Activated CD4-positive, CD25-positive, alpha-beta regulatory T cell treated with anti-CD3 and anti-CD28 coated beads, Interleukin-2, amount 50 U/mL, for 16 hours (primary cell): ENCODE results near the gene PLPP3.

Source experiments
- DNase-seq: peaks from one replicate; pipeline ENCODE4 v3.0.0-alpha.2; 2020; ENCODE audit warnings: low read depth, low spot score

Gene PLPP3

DNA sequence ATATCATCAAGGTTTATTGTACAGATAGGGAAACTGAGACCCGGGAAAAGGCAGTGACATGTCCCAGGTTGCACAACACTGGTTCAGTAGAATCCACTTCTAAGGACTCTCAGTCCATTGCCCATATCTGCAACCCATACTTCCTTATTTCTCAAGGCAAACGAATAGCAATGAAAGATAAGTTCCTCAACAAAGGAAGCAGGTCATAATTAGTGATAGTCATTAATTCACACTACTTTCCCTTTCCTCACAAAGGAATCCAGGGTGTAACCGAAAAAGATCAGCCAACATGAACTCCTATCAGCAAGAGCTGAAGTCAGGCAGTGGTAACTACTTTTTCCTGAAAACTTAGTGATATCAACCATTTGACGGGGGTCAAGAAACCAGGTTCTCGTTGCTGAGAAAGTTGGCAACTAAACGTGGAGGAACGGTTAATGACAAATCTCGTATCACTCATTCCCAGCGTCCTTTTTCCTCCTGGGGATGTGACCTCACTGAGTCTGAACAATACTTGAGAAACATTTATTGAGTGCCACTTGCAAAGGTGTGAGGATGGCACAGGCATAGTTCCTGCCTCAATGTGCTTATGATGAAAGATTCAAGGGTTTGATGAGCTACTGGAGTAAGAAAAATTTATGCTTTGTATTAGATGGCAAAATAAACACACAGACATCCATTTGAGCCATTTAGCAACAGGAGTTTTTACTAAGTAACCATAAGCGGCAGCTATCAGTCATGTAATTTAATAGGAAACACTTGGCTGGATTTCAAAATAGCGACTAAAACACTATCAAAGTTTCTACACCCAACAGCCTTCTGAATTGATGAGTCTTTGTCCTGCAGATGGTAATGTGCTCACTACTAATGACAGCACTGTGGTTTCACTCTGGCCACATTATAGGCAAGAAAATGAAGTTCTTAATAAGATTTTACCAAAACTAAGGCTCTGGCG lies 82.3 kb downstream of the PLPP3 start:
- no peak for DNase-seq

DNA sequence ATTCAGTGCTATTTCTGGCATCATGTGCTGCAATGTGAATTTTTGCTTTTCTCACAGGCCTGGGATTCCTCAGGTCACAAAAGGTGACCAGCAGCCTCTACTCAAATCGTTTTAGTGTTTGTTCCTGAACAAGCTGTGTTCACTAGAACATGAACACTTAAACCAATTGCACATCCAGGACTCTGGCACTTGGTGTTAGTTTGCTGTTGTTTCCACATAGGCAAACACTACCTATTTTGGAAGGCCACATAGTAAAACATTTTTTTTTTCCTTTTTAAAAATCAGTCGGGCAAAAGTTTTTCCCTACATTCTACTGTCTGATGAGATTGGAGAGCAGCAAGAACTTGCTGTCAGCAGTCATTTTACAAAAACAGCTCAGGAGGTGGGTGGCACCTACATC lies 83.2 kb downstream of the PLPP3 start:
- DNase-seq = no peak

GRCh38 chr1:56495538-56495937 lies 83.8 kb downstream of the PLPP3 start:
- no peak for DNase-seq

DNA sequence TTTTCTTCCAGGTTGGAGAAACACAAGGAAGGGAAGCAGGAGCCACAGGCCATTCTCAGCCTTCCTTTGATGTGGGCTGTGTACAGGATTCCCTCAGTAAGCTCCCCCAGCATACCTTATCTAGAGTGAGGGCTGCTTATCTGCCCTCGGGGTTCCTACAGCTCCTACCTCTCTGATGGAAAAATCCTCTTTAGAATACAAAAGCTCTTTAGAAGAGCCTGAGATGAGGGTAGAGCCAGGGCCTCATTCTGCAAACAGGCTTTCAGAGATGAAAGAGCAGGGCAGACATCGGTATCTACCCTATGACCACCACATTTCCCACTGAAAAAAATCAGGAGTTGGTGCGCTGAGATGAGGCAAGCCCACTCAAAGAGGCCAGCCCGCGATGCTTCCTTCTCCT lies 85.1 kb downstream of the PLPP3 start:
- DNase-seq = no peak

GRCh38 chr1:56493826-56494225 lies 85.5 kb downstream of the PLPP3 start:
- no peak for DNase-seq

DNA sequence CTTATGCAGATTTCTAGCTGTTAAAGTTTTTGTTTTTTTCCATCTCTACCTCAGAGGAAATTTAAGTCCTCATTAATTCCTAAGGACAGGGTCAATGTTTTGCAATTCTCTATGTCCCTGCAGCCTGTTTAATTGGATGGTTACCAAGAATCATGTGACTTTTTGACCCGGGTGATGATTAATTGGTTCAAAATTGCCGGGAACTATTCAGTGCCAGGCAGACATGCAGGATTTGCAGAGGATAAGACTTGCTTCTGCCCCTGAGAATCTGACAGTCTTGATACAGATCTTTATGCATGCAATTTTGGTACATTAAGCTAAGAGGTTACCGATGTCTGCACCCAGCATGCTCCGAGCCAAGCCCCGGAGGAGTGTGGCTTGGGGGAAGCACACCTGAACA lies 87.9 kb downstream of the PLPP3 start:
- DNase-seq = no peak

- DNase-seq = no peak
These were observed 88.7 kb downstream of the PLPP3 start for GRCh38 chr1:56490619-56491018.

- DNase-seq = no peak
These were observed 89.7 kb downstream of the PLPP3 start for GRCh38 chr1:56489695-56490094.

- no peak for DNase-seq
These were observed 94.7 kb downstream of the PLPP3 start for GRCh38 chr1:56484695-56485094.

DNA sequence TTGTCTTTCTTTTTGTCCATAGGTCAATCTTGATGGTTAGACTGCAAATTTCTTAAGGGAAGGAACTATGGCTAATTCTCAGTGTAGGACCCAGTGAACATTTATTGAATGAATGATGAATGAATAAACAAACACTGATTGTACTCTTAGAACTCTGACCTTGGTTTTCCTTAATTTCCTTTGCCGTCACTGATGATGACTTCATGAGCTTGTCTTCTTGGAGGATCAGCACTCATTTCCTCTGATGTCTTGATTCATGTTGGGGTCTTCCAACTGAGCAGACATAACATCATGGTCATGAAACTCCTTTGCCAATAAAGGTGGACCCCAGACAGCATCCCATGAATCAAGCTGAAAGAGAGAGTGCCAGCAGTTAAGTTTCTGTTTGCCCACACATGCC lies 96.3 kb downstream of the PLPP3 start:
- DNase-seq = no peak

GRCh38 chr1:56482486-56482885 lies 96.9 kb downstream of the PLPP3 start:
- no peak for DNase-seq

DNA sequence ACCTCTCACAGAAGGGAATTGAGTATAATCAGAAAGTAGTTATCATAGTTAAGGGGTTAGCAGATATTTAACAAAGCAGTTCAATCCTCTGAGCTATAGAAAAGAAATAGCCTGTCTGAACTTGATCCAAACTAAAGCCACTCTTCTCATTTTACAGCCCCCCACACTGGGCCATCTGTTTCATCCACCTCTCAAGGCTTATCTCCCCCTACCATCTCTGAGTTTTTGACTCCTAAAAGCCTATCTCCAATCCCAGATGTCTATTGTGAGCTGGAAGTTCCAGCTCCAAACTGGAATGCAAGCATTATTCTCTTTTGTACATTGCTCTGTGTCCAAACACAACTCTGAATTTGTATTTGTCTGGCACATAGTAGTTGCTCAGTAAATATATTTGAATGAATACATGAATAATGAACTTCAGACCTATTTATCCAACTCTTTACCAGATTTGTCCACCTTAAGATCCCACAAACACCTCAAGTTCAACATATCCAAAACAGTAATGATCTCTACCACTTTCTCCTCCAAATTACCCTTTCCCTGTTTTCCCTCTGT lies 98.1 kb downstream of the PLPP3 start:
- DNase-seq = no peak

GRCh38 chr1:56478734-56479133 lies 100.6 kb downstream of the PLPP3 start:
- no peak for DNase-seq

DNA sequence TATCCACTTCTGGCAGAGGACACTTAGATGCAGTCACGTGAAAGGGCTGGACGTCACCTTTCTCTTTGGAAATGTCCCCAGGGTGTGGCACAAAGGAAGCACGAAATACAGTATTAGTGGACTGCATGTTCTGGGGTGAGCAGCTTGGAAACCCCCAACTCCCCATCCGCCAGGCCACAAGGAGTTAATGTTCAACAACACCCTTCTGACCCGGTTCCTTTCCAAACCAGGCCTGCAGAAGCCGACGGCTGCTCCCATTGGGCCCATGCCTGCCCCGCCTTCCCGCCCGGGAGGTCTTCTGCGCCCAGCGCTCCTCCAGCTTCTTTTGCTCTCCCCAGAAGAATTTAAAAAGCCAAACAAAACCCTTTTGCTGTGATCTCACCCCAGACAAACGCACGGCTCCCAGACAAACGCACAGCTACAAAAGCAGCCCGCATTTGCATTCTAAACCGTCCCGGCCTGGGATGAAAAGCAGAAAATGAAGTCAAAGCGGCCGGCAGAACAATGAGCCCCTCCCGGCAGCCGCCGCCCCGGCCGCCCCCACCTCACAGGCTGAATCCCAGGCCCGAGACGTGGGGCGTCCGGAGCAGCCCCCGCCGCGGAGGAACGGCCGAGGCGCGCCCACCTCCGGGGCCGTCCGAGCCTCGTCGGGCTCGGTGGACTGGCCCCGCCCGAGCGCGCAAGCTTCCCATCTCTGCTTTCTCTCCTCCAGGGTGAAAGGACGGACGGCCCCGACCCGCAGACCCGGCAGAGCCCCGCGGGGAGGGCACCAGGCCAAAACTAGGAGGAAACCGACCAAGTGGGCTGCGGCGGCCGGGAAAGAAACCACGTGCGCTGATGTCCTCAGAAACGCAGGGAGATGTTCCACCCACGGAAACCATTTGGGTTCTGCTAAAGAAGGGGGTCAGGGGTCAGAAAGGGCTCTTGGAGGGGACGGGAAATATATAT lies 101.9 kb downstream of the PLPP3 start:
- DNase-seq = no peak

DNA sequence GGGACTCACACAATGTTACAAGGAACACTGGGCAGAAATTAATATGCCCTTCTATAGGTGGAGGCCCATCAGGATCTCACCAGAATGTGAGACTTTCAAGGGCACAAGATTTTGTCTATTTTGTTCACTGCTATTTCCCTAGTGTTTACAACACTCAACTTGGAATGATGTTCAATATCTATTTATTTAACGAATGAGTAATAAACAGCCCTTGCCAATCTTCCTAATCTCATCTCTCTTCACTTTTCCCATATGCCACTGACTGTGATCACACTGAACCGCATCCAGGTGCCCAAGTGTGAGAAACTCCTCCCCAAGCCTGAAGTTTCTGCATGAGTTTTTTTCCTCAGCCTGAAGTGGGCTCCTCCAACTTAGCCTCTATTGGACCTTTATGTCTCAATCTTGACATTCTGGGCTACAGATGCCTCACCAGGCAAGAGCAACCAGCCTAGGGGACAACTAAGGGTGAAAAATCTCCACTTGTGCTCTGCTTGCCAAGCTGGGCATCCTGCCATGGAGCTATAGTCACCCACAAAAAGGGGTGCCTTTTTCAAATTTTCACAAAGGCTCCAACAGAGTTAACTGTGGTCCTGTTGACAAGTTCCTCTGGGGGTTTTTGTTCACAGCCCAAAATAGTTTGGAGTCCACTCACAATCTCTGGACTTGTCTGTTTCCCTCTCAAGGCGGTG lies 105.6 kb downstream of the PLPP3 start:
- no peak for DNase-seq

- DNase-seq = no peak
These were observed 106.5 kb downstream of the PLPP3 start for GRCh38 chr1:56472860-56473259.

- no peak for DNase-seq
These were observed 109.6 kb downstream of the PLPP3 start for GRCh38 chr1:56469640-56470371.

DNA sequence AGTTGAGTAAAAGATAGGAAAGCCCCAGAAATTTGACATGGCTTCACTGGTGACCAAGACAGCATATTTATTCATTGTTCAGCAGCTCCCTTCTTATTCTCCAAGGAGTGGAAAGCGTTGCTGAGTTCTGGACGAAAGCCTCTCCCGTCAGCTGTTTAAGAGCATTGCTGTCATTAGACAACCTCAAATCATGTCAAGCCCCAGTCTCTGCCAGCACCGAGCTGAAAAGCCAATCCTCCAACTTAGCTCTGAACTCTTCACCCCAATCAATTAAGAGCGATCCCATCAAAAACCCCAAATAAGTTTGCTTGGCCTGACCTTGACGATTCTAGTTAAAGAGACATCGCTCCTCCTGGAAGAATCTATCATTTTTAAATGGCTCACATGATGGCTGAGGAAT lies 110.8 kb downstream of the PLPP3 start:
- DNase-seq = no peak

GRCh38 chr1:56466538-56466937 lies 112.8 kb downstream of the PLPP3 start:
- DNase-seq = no peak

DNA sequence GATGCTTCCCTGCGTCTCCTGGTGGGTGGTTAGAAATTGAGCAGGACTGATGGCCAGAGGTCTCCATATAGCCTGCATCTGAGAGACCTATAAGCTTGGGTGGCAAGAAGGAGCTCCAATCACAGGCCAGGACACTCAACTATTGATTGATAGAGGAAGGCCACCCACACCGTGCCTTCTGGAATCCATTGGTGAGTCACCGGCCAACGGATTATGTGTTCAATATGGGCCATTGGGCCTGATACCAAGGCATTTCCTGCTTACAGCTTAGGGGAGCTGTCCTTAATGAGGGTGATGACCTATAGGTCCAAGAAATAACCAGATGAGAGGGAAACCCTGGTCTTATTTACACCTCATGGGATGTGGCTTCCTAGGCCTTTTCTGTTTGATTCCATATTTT lies 115.1 kb downstream of the PLPP3 start:
- DNase-seq = no peak

GRCh38 chr1:56463376-56463775 lies 116.0 kb downstream of the PLPP3 start:
- no peak for DNase-seq
